ENCODE measurements around the gene PTGFR. TPM values are rescaled to one million over a fixed set of nuclear protein-coding genes. Genes with fewer than 3 reads are reported as not detected.

Gene PTGFR
- total RNA-seq, 1 experiment from 2014 or later = not detected

- no peak for TF ChIP-seq POLR2A (IDR thresholded peaks at IDR 0.05; ENCODE audit: borderline replicate concordance, extremely low read depth, insufficient read depth, insufficient read length)
- no peak for TF ChIP-seq SP1 (IDR thresholded peaks at IDR 0.05; ENCODE audit: low read depth)
- no peak for TF ChIP-seq EZH2 (IDR thresholded peaks at IDR 0.05)
- TF ChIP-seq JUND (IDR thresholded peaks at IDR 0.05) = no peak
- TF ChIP-seq, protein P1, sequence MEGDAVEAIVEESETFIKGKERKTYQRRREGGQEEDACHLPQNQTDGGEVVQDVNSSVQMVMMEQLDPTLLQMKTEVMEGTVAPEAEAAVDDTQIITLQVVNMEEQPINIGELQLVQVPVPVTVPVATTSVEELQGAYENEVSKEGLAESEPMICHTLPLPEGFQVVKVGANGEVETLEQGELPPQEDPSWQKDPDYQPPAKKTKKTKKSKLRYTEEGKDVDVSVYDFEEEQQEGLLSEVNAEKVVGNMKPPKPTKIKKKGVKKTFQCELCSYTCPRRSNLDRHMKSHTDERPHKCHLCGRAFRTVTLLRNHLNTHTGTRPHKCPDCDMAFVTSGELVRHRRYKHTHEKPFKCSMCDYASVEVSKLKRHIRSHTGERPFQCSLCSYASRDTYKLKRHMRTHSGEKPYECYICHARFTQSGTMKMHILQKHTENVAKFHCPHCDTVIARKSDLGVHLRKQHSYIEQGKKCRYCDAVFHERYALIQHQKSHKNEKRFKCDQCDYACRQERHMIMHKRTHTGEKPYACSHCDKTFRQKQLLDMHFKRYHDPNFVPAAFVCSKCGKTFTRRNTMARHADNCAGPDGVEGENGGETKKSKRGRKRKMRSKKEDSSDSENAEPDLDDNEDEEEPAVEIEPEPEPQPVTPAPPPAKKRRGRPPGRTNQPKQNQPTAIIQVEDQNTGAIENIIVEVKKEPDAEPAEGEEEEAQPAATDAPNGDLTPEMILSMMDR (IDR thresholded peaks at IDR 0.05 in 2 of 3, conservative IDR thresholded peaks at IDR 0.05 in 1 of 3; ENCODE audit: borderline replicate concordance in 1 of 3, insufficient read depth in 1 of 3, low read depth in 2 of 3, low read length in 2 of 3) = no peak
Measured at GRCh38 chr1:78520216-78520615, 29.4 kb downstream of the PTGFR start (continued).

DNA sequence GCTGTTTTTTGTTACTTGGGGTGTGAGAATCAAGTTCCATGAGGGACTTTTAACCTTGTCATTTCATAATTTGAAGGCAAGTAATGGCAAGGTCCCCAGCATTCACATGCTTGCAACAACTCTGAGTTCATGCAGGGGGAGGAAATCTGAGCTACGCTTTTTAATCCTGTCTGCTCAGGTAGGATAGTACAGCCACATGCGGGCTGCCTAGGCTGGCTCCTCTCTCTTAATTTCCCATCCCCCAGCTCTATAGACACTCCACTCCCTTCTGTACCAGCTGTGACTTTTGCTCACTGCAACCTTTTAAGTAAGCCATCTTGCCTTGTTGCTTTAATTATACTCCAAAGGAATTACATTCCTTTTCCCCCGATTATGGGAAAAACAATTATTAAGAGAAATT, 30.1 kb downstream of the PTGFR start:
- CTCF ChIA-PET = no interaction called here

More for the DNA sequence above, 30.1 kb downstream of the PTGFR start:
- intact Hi-C loops (cut with micrococcal nuclease) = no loop called here
- Histone ChIP-seq H3K9ac (ENCODE audit: low read length) (no peak overlapping the region), H3K4me1 (ENCODE audit: control insufficient read depth in 1 of 2, insufficient read depth in 2 of 2, low read length in 2 of 2) (no peaks in the 10 kb centered on the region), H3K36me3 (ENCODE audit: control insufficient read depth in 1 of 2, insufficient read depth in 2 of 2, low read length in 2 of 2) (no peaks in the 10 kb centered on the region), H4K20me1 (ENCODE audit: insufficient read depth) (no peaks in the 10 kb centered on the region), H3K4me3 (replicated peaks in 1 of 2; ENCODE audit: low read depth in 1 of 2, low read length in 2 of 2) (no peak overlapping the region), H3K27ac (ENCODE audit: low read depth, low read length) (no peak overlapping the region), H3K27me3 (ENCODE audit: insufficient read depth, low read length) (no peaks in the 10 kb centered on the region), H3K79me2 (ENCODE audit: insufficient read depth, low read length) (no peaks in the 10 kb centered on the region), H3K9me3 (ENCODE audit: control insufficient read depth in 1 of 2, insufficient read depth in 1 of 2, low read depth in 1 of 2, low read length in 2 of 2) (no peaks in the 10 kb centered on the region), H2AFZ (ENCODE audit: low read depth, low read length, poor library complexity, severe bottlenecking) (no peak overlapping the region), H3K4me2 (ENCODE audit: low read length) (no peak overlapping the region), H3K9me2 (ENCODE audit: insufficient read depth) (no peaks in the 10 kb centered on the region)
- BruUV-seq (replicated peaks) = no TSS peak
- RAD21 ChIA-PET (ENCODE audit: low non-redundant PET in 1 of 2, low total read pairs in 2 of 2, uncharacterized antibody in 2 of 2, unreplicated experiment in 2 of 2) = no interaction called here
- DNase-seq (ENCODE audit: low read depth, low spot score) = no peak
- ATAC-seq = no peak
- POLR2A ChIA-PET = no interaction called here
- TF ChIP-seq EGR1 (IDR thresholded peaks at IDR 0.05; ENCODE audit: low read depth) (no peak), JUND (IDR thresholded peaks at IDR 0.05) (no peak), REST (IDR thresholded peaks at IDR 0.05; ENCODE audit: low read depth) (no peak), ZBTB33 (IDR thresholded peaks at IDR 0.05; ENCODE audit: extremely low read depth, insufficient replicate concordance, low read length) (no peak), POLR2AphosphoS5 (IDR thresholded peaks at IDR 0.05; ENCODE audit: low read depth, low read length) (no peak), CEBPB (IDR thresholded peaks at IDR 0.05; ENCODE audit: low read depth) (no peak), YY1 (IDR thresholded peaks at IDR 0.05; ENCODE audit: extremely low read depth, insufficient replicate concordance, low read depth, low read length) (no peak), SIN3A (IDR thresholded peaks at IDR 0.05; ENCODE audit: low read depth) (no peak), SP1 (IDR thresholded peaks at IDR 0.05; ENCODE audit: low read depth) (no peak), SRF (IDR thresholded peaks at IDR 0.05; ENCODE audit: low read depth) (no peak), ZFX (IDR thresholded peaks at IDR 0.05) (no peak), ZNF274 (IDR thresholded peaks at IDR 0.05; ENCODE audit: low read depth, low read length) (no peak), ELF1 (IDR thresholded peaks at IDR 0.05; ENCODE audit: borderline replicate concordance, low read depth) (no peak)
- TF ChIP-seq, protein P1 (IDR thresholded peaks at IDR 0.05 in 2 of 3, conservative IDR thresholded peaks at IDR 0.05 in 1 of 3; ENCODE audit: borderline replicate concordance in 1 of 3, insufficient read depth in 1 of 3, low read depth in 2 of 3, low read length in 2 of 3) = no peak
